Measurements from ENCODE around the gene CSDE1.

GRCh38 chr1:114720492-114720891 is 37.3 kb downstream of the CSDE1 start:
- TF ChIP-seq POLR2A (IDR thresholded peaks at IDR 0.05) (no peak), CTCF (IDR thresholded peaks at IDR 0.05) (no peak), EP300 (IDR thresholded peaks at IDR 0.05) (no peak), POLR2AphosphoS5 (IDR thresholded peaks at IDR 0.05) (no peak)
